GM19395 (cell line): ENCODE measurements around the gene CELSR3.

ENCODE experiments used
- ATAC-seq: cut with Tn5 transposase; IDR thresholded peaks from one replicate; pipeline ENCODE4 v1.9.1; 2021; ENCODE audit warnings: mild to moderate bottlenecking, moderate library complexity; ENCODE audit not compliant: unreplicated experiment

CELSR3 gene

GRCh38 chr3:48588230-48588629 is 74.5 kb downstream of the CELSR3 start:
- ATAC-seq: no peak

GRCh38 chr3:48587686-48588085 is 75.0 kb downstream of the CELSR3 start:
- ATAC-seq: no peak
